ACC112 (cell line): ENCODE results near the gene GFRA1.

Experiments used
- H2AFZ ChIP-seq: fragments of 200-600 bp; sonication (generic); one replicate; pipeline ENCODE4 v1.6.0; 2017; ENCODE audit warnings: antibody characterized with exemption, low read length; ENCODE audit not compliant: unreplicated experiment
- H3K27ac ChIP-seq: fragments of 200-600 bp; sonication (generic); 2 replicates; pipeline ENCODE4 v1.5.1; 2014; ENCODE audit warnings: low read depth, mild to moderate bottlenecking, antibody characterized with exemption, low read length, moderate library complexity
- H3K27me3 ChIP-seq: fragments of 200-600 bp; sonication (generic); 2 replicates; pipeline ENCODE4 v1.6.1; 2014; ENCODE audit warnings: mild to moderate bottlenecking, antibody characterized with exemption, low read length, moderate library complexity, mixed read lengths; ENCODE audit not compliant: insufficient read depth
- H3K36me3 ChIP-seq: fragments of 200-600 bp; sonication (generic); 2 replicates; pipeline ENCODE4 v1.6.1; 2016; ENCODE audit warnings: mild to moderate bottlenecking, antibody characterized with exemption, low read length, moderate library complexity, mixed read lengths; ENCODE audit not compliant: insufficient read depth
- H3K4me1 ChIP-seq: fragments of 200-600 bp; sonication (generic); one replicate; pipeline ENCODE4 v1.6.1; 2016; ENCODE audit warnings: low read length, mixed read lengths; ENCODE audit not compliant: insufficient read depth, unreplicated experiment, control insufficient read depth
- H3K4me3 ChIP-seq: fragments of 200-600 bp; sonication (generic); 2 replicates; pipeline ENCODE4 v1.5.1; 2014; ENCODE audit warnings: mild to moderate bottlenecking, low read depth, low read length
- H3K79me2 ChIP-seq: fragments of 200-600 bp; sonication (generic); one replicate; pipeline ENCODE4 v1.6.0; 2016; ENCODE audit warnings: low read length; ENCODE audit not compliant: control insufficient read depth, unreplicated experiment, insufficient read depth

Gene GFRA1

DNA sequence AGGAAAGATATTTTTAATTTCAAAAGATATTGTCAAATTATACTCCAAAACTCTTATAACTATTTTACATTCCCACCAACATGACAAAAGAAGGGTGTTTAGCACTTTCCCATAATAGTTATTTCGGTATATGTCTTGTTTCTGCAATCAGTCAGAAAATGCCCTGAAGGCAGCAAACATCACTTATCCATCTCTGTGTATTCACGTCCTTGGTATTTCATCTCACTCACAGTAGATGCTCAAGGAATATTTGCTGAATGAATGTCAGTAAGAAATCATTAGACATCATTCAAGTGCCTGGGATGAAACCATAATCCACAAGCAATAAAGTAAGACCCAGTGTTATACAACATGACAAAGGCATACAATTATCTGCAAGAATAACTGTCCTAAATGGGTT is 112.7 kb downstream of the GFRA1 start:
- no peak overlapping the region for H3K4me3 ChIP-seq
- H3K79me2 ChIP-seq = no peaks in the 10 kb centered on the region
- no peak overlapping the region for H3K27ac ChIP-seq
- H2AFZ ChIP-seq = no peak overlapping the region
- H3K27me3 ChIP-seq = no peaks in the 10 kb centered on the region
- no peaks in the 10 kb centered on the region for H3K4me1 ChIP-seq
- H3K36me3 ChIP-seq = no peaks in the 10 kb centered on the region

DNA sequence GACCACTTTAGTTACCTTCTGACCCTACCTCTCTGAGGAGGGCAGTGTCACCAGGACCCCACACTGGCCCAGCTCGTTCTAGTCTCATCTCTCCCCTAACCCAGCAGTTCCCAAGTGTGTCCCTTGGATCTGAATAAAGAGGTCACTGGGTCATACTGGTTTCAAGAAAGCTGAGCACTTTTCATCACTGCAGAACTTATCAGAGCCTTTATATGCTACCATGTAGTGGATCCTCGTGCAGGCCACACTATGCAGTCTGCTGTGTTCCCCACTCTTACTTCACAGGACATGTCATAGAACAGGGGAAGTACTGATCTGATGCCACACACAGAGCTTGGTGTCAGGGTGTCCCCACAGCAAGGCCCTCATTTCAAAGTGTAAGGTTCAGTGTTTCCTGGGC is 113.8 kb downstream of the GFRA1 start:
- H3K27me3 ChIP-seq = no peaks in the 10 kb centered on the region
- no peaks in the 10 kb centered on the region for H3K4me1 ChIP-seq
- no peaks in the 10 kb centered on the region for H3K79me2 ChIP-seq
- no peak overlapping the region for H3K4me3 ChIP-seq
- H2AFZ ChIP-seq = no peak overlapping the region
- no peaks in the 10 kb centered on the region for H3K36me3 ChIP-seq
- no peak overlapping the region for H3K27ac ChIP-seq

GRCh38 chr10:116158036-116158435 is 115.0 kb downstream of the GFRA1 start:
- Histone ChIP-seq H3K36me3 (no peaks in the 10 kb centered on the region), H3K4me1 (no peaks in the 10 kb centered on the region), H3K4me3 (no peak overlapping the region), H3K27ac (no peak overlapping the region), H2AFZ (no peak overlapping the region), H3K27me3 (no peaks in the 10 kb centered on the region), H3K79me2 (no peaks in the 10 kb centered on the region)

GRCh38 chr10:116157485-116157884 is 115.5 kb downstream of the GFRA1 start:
- H3K79me2 ChIP-seq = no peaks in the 10 kb centered on the region
- H3K4me3 ChIP-seq = no peak overlapping the region
- H3K4me1 ChIP-seq = no peaks in the 10 kb centered on the region
- no peak overlapping the region for H3K27ac ChIP-seq
- H3K27me3 ChIP-seq = no peaks in the 10 kb centered on the region
- H3K36me3 ChIP-seq = no peaks in the 10 kb centered on the region
- no peak overlapping the region for H2AFZ ChIP-seq

GRCh38 chr10:116156819-116157218 is 116.2 kb downstream of the GFRA1 start:
- H3K36me3 ChIP-seq = no peaks in the 10 kb centered on the region
- no peaks in the 10 kb centered on the region for H3K79me2 ChIP-seq
- H3K27me3 ChIP-seq = no peaks in the 10 kb centered on the region
- no peak overlapping the region for H2AFZ ChIP-seq
- H3K4me3 ChIP-seq = no peak overlapping the region
- no peaks in the 10 kb centered on the region for H3K4me1 ChIP-seq
- no peak overlapping the region for H3K27ac ChIP-seq

GRCh38 chr10:116155191-116155590 is 117.8 kb downstream of the GFRA1 start:
- H3K36me3 ChIP-seq = no peaks in the 10 kb centered on the region
- no peaks in the 10 kb centered on the region for H3K27me3 ChIP-seq
- H3K27ac ChIP-seq = no peak overlapping the region
- no peak overlapping the region for H3K4me3 ChIP-seq
- H3K4me1 ChIP-seq = no peaks in the 10 kb centered on the region
- no peak overlapping the region for H2AFZ ChIP-seq
- no peaks in the 10 kb centered on the region for H3K79me2 ChIP-seq

GRCh38 chr10:116154651-116155050 is 118.4 kb downstream of the GFRA1 start:
- no peaks in the 10 kb centered on the region for H3K4me1 ChIP-seq
- no peak overlapping the region for H2AFZ ChIP-seq
- H3K4me3 ChIP-seq = no peak overlapping the region
- H3K36me3 ChIP-seq = no peaks in the 10 kb centered on the region
- no peak overlapping the region for H3K27ac ChIP-seq
- no peaks in the 10 kb centered on the region for H3K79me2 ChIP-seq
- no peaks in the 10 kb centered on the region for H3K27me3 ChIP-seq

GRCh38 chr10:116151076-116151475 is 121.9 kb downstream of the GFRA1 start:
- no peak overlapping the region for H3K27ac ChIP-seq
- no peaks in the 10 kb centered on the region for H3K4me1 ChIP-seq
- H3K79me2 ChIP-seq = no peaks in the 10 kb centered on the region
- H3K27me3 ChIP-seq = no peaks in the 10 kb centered on the region
- no peak overlapping the region for H3K4me3 ChIP-seq
- no peaks in the 10 kb centered on the region for H3K36me3 ChIP-seq
- H2AFZ ChIP-seq = no peak overlapping the region

DNA sequence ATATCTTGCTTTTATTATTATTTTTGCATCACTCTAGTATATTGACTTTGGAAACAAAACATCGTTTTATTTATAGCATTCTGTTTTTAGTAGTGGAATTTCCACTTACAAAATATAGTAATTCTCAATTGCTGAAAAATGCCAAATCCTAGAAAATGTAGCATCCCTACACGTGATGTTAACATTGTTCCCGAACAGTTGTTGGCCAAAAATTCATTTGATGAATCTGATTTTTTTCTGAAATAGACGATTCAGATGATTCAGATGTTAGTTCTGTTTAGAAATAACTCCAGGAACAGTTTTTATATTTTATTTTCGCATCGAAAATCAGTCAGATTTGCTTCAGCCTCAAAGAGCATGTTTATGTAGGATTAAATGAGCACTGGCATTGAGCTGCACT is 122.4 kb downstream of the GFRA1 start:
- Histone ChIP-seq H3K27me3 (no peaks in the 10 kb centered on the region), H3K79me2 (no peaks in the 10 kb centered on the region), H3K4me1 (no peaks in the 10 kb centered on the region), H3K27ac (no peak overlapping the region), H2AFZ (no peak overlapping the region), H3K36me3 (no peaks in the 10 kb centered on the region), H3K4me3 (no peak overlapping the region)

- Histone ChIP-seq H3K79me2 (no peaks in the 10 kb centered on the region), H3K27ac (no peak overlapping the region), H3K4me3 (no peak overlapping the region), H2AFZ (no peak overlapping the region), H3K4me1 (no peaks in the 10 kb centered on the region), H3K27me3 (no peaks in the 10 kb centered on the region), H3K36me3 (no peaks in the 10 kb centered on the region)
These were observed 125.7 kb downstream of the GFRA1 start for GRCh38 chr10:116147147-116147905.

DNA sequence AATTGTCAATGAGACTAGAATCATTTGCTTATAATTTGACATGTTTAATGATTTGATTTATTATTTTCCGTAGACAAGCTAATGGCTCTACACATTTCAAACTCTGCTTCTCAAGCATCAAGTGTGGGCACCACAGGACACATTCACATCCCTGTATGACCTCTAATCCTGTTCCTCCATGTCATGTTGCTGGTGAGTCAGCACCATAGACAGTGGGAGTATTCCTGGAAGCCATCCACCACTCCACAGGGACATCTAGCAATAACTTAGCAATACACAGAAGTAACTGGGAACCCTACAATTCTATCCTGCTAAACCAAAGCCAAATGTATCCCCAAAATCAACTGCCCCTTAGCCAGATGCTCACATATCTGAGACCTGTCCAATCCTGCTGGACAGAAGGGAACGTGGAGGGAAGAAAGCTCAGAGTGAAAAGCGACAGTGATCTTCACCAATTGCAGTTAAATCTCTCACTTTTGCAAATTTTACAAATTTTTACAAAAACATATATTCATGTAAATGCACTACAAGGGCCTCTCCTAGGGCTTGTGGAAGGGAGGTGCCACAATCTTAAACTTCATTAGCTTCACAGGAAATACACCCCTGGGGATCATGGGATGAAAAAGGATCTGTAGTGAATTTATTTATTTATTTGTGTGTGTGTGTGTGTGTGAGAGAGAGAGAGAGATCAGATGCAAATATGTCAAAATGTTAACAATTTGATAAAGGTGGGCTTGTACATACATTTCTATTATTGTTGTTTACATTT is 126.5 kb downstream of the GFRA1 start:
- Histone ChIP-seq H2AFZ (no peak overlapping the region), H3K4me1 (no peaks in the 10 kb centered on the region), H3K27me3 (no peaks in the 10 kb centered on the region), H3K79me2 (no peaks in the 10 kb centered on the region), H3K27ac (no peak overlapping the region), H3K36me3 (no peaks in the 10 kb centered on the region), H3K4me3 (no peak overlapping the region)
